Effector CD8-positive, alpha-beta T cell (primary cell): ENCODE measurements around the gene C12orf42.

Experiments used
- DNase-seq: peaks from one replicate; lab custom pipeline; 2025; lab: John Stamatoyannopoulos, UW

The C12orf42 gene

DNA sequence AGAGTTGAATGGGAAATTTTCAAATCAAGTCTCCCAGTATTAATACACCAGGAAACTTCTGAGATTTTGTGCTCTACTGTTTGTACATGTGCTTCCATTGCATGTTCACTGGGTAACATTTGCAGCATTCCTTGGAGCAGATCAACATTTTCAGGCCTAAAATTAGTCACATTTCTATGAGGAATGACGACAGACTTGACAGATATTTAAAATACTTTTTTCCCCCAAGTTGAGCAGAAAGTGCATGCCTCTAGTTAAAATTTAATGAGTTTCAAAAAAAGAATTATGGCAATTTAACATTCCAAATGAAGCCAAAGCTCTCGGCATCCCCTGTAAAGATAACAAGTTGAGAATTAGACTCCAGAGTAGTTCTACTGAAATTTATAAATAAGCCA, 72.3 kb downstream of the C12orf42 start:
- DNase-seq: no peak

DNA sequence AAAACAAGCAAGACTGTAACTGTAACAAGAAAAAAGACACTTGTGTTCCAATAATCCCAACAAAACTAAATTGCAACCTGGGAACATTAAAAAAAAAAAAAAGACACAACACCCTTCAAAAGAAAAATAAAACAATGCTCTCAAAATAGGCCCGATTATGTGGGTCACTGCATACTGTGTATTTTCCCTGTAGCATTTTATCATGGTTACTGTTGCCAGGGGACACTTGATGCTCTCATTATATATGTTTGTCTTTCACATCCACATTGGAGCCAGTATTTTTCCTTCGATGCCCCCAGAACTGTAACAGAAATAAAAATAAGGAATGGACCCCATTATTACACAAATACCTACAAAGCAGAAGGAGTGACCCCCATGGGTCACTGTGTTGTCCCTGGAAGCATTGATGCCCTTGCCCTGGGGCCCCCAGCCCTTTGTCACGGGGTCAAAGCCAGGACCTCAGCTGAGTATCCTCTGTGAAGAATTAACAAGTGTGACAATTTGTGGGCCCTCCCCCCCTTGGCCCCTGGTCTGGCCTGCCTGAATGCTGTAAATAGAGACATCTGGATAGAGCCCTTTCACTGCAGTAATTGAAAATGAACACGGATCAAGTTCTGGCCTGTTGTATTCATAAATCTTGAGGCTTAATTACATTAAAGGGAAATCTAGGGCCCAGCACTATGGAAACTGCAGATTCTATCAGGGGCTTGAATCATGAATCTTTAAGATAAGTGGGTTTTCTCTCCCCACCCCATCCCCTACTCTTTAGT, 72.8 kb downstream of the C12orf42 start:
- no peak for DNase-seq

DNA sequence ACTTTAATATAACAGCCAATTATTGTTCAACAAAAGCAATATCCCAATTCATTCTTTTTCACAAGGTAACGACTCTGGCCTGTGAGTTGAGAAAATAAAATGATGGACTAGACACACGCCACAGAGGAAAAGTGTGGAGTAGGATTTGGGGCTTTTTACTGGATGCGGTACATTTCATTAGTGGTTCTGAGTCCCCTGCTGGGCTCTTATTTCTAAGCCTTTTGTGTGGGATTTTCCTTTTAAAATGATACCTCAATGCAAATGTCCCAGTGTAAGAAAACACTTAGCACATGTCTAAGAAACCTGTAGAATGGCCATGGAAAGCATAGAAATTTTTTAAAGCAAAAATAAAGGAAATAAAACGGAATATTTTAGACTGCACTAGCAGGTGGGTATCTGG, 73.4 kb downstream of the C12orf42 start:
- no peak for DNase-seq

DNA sequence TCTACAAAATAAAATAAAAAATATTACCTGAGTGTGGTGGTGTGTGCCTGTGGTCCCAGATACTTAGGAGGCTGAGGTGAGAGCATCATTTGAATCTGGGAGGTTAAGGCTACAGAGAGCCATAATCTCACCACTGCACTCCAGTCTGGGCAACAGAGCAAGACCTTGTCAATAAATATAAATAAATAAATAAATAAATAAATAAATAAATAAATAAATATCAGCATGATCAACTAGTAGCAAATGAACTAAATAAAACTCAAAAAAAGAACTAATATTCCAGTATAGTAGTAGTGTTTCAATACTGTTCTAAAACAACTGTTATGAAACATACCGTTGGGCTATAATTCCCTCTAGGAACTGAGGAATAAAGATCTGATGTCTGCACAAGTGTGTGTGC, 74.4 kb downstream of the C12orf42 start:
- no peak for DNase-seq

DNA sequence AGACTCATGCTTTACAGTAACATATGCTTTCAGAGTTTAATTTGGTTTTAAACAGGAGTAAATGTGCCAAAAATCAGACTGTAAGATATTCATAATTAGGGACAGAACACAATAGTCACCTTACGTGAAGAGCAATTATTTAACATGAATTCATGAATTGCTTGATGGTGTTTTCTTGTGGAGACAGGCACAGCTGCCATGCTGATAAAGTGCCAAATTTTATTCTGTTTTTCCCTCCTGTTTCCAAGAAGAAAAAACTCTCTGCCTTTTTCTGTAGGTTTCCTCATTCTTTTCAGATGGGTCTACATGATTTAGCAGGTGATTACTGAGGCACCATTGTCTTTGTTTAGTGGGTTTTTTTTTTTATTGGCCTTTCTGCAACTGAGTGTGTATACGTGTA, 80.1 kb downstream of the C12orf42 start:
- DNase-seq: no peak

DNA sequence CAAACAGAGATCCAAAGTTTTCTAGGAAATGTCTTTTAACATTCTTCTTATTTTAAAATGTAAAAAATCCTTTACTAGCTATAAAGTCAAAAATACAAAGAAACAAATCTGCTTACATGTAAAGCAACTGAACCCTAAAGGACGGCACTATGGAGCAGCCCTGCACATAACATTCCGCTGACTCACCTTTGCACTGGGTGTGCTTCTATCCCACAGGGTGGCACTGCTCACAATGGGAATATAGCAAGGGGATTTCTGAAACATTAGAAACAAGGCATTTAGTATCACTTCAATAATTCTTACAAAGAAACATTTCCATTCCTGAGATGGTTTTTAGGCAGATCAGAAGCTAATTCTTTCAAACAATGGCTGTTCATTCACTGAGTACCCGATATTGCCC, 94.3 kb downstream of the C12orf42 start:
- no peak for DNase-seq

DNA sequence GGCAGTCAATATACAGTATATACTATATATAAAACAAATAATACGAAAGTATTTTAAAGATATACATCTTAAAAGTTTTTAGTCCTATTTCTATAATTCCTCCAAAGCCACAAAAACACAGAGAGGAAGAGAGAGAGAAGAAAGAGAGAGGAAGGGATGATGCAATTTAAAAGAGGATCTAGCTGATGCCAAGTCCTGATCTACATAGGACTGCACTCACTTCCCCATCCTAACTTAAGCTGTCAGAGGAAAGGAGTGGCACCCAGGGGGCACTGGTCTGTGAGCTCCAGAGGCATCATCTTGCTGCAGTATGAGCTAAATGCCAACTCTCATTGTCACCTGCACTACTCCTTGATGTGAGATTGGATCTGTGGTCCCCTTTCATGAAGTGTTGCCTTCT, 95.8 kb downstream of the C12orf42 start:
- DNase-seq: no peak

DNA sequence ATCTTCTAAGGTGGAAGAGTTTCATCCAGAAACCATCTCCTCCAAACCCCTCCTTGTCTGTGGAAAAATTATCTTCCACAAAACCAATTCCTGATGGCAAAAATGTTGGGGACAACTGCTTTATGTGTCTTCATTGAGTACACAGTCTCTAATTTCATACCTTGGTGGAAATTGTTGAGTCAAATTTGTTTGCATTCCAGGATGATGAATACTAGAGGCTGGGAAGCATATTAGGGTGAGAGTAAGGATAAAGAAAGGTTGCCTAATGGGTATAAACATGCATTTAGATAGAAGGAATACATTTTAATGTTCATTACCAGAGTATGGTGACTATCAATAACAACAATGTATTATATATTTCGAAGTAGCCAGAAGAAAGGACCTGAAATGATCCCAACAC, 98.2 kb downstream of the C12orf42 start:
- DNase-seq: no peak

DNA sequence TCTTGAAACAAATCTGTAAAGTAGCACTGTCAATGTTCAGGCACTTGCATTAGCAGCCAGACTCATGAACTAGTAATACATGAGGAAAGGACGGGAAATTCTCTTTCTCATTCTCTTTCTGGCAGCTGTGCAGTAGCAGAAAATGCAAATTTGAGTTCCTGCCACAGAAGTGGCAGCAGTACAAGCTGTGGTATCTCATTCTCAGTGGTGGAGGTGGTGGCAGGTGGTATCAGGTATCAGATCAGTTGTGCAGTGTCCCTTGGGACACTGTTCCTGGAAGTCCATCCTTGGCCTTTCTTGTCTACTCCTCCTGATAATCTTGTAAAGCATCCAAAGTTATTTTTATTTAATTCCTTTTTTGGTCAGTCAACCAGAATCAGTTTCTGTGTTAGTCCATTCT, 103.0 kb downstream of the C12orf42 start:
- DNase-seq: no peak

DNA sequence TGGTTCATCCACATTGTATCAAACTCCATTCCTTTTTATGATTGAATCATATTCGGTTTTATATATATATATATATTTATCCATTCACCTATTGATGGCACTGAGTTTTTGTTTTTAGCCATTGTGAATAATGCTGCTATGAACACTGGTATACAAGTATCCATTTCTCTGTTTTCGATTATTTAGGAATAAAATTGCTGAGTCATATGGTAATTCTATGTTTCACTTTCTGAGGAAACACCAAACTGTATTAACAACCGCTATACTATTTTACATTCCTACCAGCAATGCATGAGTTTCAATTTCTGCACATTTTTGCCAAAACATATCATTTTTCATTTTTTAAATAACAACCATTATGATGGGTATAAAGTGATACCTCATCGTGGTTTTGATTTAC, 104.7 kb downstream of the C12orf42 start:
- DNase-seq: no peak

DNA sequence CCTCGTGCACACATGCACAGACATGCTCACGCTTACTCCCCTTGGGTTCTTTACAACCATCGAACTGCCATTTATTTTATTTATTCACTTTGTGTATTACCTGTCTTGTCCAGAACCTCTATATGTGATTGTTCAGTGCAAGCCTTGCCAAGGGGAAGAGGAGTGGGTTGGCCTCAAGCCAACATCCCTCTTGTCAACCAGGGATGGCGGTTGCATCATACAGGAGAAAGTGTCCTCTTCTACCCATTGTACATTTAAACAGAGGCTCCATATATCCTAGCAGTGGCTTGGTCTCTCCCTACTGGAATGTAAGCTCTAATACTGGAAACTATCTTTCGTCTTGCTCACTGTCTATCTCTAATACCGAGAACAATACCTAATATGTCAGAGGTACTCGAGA, 108.4 kb downstream of the C12orf42 start:
- no peak for DNase-seq

DNA sequence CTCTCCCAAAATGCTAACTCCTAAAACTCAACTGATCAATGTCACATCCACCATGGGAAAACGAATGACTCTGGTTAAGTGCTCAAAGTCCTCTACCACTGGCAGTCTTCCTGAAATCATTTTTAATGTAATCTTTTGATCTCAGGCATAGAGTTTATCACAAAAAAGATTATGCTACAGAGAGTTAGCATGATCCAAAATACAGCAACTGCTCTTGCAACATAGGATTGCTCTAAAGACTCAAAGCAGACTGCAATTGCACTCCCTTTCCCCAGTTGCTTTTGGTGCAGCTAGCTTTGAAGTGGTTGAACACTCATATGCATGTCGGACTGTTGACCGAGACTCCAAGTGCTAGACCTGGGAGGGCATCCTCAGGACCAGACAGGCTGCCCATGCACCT, 109.3 kb downstream of the C12orf42 start:
- DNase-seq: no peak

DNA sequence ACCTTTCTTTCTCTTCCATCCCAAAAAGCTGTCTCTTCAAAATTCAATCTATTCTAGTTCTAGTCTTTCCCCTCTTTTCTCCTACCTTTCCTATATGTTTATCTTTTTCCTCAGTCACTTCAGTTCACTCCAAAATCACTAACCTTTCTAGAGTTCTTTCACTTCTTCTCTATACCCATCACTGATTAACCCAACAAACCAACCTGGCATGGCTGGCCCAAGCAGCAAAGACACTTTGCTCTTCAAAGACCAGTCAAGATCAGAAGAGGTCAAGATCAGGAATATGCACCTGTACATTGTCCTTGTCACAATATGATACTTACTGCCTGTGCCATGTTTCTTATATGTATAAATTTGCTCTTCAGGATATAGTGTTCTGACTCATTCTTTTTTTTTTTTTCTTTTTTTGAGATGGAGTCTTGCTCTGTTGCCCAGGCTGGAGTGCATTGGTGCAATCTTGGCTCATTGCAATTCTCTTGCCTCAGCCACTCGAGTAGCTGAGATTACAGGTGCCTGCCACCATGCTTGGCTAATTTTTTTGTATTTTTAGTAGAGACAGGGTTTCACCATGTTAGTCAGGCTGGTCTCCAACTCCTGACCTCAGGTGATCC, 112.9 kb downstream of the C12orf42 start:
- DNase-seq: no peak

DNA sequence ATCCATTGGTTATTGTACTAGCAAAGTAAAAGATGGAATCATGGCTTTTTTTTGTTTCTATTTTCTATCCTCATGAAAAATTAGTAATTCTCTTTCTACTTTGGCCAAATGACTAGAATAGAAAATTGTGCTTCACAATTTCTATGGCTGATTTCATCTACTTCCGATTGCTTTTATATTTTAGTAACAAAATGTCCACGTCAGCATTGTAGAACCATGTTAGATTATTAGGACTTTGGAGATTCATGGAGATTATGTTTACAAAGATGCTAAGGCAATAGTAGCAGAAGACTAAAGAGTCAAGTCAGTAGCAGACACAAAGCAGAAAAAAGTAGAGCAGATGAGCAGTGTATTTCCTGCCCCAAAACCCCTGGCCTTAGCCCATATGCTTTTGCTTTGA, 113.6 kb downstream of the C12orf42 start:
- no peak for DNase-seq

DNA sequence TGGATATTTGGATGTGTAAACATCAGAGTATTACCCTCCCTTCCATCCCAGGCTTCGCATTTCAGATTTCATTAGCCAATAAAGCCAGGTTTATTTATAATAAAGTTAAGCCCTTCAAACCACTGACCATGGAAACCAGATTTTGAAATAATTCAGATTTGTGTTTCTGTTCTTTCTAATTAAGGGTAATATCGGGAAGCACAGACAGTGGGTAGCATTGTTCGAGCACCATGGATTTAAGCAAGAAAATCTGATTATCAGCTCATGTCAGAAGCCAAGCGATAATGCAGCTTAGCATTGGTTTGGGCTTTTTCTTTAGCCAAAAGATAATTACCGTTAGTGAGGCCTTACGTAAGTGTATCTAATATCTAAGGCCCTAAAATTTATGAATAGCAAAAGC, 116.1 kb downstream of the C12orf42 start:
- DNase-seq: no peak

DNA sequence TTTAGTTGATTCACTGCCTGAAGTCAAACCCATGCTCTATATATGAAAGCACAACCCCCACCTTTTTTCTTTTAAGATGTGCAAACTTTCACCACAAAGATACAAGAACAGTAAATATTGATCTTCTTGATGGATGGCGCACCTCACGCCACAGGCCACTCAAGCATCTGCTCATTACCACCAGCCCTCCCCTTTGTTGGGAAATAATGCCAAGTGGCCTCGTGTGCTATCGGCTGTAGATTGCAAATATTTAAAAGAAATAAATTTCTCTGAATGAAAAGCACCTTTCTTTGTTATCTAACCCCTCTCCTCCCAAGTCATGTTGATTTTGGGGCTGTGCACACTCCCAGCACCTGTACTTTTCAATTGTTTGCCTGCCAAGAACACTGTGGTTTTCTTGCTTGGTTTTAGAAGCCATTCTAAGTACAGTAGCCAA, 122.7 kb downstream of the C12orf42 start:
- DNase-seq: no peak

DNA sequence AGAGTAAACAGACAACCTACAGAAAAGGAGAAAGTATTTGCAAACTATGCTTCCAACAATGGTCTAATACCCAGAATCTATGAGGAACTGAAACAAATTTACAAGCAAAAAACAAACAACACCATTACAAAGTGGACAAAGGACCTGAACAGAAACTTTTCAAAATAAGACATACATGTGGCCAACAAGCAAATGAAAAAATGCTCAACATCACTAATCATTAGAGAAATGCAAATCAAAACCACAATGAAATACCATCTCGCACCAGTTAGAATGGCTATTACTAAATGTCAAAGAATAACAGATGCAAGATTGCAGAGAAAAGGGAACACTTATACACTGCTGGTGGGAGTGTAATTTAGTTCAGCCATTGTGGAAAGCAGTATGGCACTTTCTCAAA, 125.8 kb downstream of the C12orf42 start:
- DNase-seq: no peak

DNA sequence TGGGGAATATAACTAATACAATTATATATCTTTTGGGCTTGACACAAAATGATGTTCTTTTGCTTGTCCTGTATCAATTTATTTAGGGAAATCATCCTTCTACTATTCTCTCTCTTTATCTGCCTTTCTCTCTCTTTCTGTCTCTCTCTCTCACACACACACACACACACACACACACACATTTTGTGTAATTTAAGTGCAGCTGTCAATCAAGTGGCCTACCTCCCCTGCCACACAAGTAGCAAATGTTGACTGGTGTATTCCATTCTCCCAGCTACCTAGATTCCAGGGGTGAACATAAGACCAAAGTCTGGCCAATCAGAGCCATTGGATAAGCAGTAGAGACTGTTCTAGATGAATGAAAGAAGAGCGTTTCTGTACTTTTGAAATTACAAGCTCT, 127.6 kb downstream of the C12orf42 start:
- DNase-seq: no peak

DNA sequence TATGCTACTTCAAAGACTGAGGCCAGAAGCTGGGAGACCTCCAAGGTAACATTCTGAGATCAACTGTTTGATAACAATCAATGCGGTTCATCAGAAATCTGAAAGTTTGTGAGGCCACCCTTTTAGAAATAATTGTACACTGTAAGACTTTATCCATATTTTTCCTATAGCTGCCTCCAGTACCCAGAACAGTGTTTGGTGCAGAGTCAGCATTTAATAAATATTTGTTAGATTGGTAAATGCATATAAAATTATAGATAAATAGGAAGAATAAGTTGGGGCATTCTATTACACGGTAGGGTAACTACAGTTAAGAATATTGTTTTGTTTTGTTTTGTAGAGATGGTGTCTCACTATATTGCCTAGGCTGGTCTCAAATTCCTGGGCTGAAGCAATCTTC, 141.4 kb downstream of the C12orf42 start:
- no peak for DNase-seq

DNA sequence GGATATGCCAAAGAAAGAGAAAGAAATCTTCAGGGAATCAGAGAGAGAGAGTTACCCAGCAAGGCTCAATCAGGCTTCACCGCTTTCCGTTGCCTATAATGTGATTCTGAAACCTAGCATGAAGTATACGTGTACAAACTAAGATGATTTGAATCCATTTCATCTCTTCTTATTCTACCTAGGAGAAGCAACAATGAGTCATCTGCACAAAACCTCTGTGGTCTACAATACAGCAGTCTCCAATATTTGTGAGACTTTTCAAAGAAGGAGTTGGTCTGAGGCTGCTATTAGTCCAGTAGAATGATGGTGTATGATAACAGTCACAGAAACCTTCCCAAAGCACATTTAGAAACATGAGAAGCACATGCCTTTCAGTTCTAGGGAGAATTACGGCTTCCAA, 141.9 kb downstream of the C12orf42 start:
- no peak for DNase-seq

DNA sequence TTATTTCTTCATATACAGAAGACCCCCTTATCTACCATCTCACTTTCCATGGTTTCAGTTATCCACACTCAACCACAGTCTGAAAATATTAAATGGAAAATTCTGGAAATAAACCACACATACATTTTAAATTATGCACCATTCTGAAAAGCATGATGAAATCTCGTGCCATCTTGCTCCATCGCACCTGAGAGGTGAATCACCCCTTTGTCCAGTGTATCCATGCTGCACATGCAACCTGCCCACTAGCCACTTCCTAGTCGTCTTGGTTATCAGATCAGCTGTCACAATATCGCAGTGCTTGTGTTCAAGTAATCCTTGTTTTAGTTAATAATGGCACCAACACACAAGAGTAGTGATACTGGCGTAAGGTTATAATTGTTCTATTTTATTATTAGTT, 145.7 kb downstream of the C12orf42 start:
- DNase-seq: no peak

DNA sequence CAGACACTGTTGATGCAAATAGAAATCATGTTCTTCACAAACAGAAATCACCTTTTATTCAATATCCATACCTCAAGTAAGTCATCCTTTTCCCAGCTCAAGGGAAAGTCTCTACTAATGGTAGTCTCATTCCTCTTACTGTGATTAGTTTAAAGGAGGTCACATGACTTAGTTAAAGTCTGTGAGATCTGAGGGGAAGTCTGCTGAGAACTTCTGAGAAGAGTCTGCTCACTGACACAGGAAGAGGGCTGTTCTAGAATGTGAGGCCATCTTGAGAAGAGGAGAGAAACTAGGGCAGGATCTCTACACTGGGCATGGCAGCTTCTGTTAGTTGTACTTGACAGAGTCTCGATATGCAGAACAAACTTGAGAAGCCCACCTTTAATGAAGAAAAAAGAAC, 146.8 kb downstream of the C12orf42 start:
- no peak for DNase-seq

DNA sequence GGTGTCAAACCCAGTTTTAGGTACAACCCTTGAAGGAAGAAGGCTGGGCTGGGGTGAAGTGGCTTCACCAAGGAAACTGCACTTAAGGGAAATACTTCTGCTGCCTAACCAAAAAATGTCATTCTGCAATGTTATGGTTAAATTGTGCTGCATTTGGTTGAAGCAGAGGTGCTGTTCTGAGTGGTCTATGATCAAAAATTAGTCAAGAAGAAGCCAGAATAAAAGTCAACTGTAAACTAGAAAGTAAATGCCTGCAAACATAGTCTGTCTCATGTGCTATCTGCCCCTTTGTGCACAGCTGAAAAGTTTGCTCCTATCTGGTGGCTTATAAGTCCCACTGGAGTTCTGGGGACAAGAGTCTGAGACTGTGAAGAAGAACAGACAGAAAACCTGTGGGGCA, 158.8 kb downstream of the C12orf42 start:
- DNase-seq: no peak

DNA sequence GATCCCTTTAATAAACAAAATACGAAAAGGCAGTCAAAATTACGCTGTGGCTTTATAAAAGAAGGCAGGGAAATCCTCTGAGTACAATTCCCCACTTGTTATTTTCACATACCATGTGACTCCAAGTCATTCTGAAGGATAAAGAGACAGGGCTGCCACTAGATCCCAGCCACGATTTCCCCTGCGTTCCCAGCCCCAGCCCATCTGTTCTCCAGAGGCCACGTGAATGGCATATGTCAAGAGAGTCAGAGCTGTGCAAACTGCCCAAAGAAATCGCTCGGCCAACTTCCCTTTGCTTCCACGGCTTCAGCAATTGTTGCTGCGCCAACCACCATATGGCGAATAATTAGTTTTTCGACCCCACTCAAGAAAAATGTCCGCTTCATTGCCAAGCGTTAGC, 161.3 kb downstream of the C12orf42 start:
- DNase-seq: no peak
